Measurements from ENCODE around the gene TTC29.

GRCh38 chr4:146787731-146788130, 157.9 kb downstream of the TTC29 start:
- no peak for TF ChIP-seq CTCF (IDR thresholded peaks at IDR 0.05)
- TF ChIP-seq POLR2A (IDR thresholded peaks at IDR 0.05): no peak

Measured in thyroid gland (tissue), 4 donors.